Measurements from ENCODE around the gene CABLES1. TPM values are rescaled to one million over a fixed set of nuclear protein-coding genes. Genes with fewer than 3 reads are reported as not detected.

Gene CABLES1
- total RNA-seq, 1 donor from 2014 or later, result 18.3 TPM

DNA sequence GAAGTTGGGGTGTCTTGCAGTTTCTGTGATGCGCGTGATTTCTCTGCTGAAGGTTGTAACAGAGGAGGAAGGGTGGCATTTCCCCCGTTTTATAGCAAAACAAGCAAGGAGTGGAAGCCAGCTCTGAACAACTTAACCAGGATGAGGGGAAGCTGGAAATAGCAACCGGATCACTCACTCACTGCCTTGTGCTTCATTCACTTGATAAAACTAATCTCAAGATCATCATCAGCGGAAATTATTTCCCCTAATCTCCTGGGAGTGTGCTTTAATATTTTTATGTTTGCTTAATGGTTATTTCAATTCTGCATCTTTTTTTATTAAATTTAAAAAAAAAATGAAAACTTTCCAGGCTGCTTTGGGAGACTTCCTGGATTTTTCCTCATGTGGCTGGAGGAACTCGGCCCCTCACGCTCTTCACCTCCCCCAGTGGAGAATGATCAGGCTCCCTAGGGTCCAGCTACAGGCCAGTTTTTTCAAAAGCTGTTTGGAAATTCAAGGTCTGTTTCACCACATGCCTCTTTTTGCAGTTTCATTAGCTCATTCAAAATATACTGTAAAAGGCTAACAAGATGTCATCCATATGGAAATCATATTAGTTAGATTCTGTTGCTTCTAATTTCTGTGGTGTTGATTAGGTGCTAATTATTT lies 31.7 kb downstream of the CABLES1 start:
- DNase-seq (ENCODE audit: low spot score), result peak; percentile 59

DNA sequence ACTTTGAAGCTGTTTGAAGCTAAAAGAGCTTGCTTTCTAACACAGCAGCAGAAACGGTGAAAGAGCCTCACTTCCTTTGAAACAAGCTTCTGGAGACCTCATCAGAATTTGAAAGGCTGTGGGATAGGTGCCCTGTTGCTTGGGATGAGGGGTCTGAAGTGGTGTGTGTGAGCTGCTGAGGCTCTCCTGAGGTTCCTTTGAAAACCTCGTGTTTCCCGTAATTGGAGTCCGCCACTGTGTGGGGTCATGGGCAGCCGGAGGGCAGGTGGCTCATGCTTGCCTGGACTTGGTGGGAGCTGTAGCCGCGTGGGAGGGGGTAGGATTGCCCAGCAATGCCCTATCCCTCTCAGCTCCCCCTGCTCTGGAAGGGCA lies 34.4 kb downstream of the CABLES1 start:
- no peak for DNase-seq (ENCODE audit: low spot score)

DNA sequence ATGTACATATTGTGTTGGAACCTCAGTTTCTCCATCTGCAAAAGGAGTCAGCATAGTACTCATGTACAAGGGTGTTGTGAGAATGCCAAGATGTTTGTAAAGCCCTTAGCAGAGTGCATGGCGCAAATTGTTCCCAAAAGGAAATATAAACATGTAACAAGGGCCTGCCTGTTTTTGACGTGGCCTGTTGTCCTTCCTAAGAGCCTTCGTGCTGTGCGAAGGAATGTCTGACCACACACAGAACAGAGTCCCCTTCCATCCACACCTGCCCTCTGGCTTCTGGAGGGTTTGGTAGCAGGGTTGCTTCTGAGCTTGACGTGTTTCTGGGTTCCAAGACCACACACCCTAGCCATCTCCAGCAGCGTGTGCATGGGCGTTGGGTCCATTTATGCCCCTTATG lies 34.9 kb downstream of the CABLES1 start:
- DNase-seq (ENCODE audit: low spot score), result no peak

DNA sequence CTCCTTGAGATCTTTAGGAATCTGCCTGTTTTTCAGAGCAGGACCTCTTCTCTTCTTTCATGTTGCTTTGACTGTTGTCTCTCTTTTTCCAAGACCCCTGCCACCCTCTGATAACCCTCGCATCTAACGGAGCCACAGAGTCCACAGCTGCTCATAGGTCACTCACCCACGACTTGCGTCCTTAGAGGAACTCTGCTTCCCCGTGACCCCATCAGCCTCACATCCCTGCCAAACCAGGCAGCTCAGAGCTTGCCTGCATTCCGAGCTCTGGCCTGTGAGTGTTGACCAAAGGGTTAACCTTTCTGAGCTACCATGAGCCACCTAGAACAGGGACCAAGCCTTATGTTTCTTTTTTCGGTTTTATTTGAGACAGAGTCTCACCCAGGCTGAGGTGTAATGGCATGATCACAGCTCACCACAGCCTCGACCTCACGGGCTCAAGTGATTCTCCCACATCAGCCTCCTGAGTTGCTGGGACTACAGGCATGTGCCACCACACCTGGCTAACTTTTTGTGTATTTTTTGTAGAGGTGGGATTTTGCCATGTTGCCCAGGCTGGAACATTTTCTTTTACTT lies 36.4 kb downstream of the CABLES1 start:
- DNase-seq (ENCODE audit: low spot score), result no peak

DNA sequence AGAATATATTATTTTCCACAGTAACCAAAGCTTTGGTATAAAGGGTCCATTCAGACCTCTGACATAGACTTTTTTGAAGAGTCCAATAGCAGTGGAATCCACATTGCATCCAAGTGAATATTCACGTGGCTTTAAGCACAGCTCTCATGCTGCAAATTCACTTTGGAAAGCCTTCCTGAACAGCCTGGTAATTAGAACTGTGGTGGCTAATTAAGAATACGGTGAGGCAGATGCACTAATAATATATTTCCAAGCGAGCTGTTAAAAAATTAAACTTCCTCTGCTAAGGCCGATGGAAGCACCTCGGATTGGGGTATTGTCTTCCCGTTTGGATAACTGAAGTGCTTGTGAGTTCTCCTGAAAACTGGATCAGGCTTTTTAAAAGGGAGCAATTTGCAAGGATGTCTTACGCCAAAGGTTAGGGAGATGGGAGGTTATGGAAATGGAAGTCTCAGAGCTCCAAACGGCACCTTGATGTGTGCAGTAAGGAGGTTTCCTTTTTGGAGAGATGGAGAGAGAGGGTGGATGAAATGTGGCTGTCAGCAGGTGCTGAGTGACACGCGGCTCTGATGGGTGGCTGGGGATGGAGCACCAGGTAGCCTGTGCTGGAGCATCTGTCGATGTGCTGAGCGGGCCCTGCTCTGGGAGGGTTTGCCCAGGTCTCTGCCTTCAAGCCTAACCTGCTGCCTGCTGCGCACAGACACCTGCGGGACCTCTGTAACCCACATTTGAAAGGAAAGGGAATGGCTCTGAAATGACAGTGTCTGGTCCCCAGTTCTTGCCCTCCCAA lies 37.5 kb downstream of the CABLES1 start:
- DNase-seq (ENCODE audit: low spot score), result no peak

DNA sequence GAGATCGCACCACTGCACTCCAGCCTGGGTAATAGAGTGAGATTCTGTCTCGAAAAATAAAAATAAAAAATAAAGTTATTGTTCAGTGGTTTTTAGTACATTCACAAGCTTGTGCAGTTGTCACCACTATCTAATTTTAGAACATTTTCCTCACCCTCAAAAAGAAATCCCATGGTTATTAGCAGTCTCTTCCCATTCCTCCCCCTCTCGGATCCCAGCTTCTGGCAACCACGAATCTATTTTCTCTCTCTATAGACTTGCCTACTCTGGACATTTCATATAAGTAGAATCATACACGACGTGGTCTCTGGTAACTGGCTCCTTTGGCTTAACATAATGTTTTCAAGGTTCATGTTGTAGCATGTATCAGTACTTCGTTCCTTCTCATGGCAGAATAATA lies 38.6 kb downstream of the CABLES1 start:
- no peak for DNase-seq (ENCODE audit: low spot score)

DNA sequence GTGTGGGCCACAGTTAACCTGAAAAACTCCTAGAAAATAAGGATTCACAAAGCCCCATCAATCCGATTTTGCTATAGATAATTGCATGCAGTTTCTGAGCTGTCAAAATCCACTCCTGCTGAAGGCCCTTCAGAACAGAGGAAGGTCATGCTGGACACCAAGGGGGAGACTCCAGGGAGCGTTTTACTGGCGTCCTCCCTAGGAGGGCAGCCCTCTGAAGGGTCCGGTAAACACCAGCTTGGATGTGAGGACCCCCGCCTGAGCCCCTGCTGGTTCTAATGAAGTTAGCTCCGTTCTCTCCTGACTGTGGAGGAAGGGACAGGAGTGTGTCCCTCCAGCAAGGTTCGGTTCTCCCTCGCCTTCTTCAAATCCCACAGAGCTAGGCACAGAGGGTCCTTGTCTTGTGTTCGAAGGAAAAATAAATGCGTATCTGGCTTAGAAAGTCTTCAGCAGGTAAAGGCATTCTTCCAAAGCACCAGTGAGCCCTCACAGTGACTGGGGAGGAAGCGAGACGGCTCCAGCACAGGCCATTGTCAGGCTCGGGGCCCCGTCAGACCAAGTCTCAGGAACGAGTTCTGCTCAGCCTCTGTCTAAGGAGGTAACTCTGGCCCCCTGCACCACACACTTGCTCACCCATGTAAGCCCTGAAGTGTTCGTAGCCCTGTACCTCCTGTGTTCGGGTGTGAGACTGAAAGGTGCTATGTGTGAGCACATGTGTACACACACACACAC lies 41.6 kb downstream of the CABLES1 start:
- DNase-seq (ENCODE audit: low spot score), result no peak

DNA sequence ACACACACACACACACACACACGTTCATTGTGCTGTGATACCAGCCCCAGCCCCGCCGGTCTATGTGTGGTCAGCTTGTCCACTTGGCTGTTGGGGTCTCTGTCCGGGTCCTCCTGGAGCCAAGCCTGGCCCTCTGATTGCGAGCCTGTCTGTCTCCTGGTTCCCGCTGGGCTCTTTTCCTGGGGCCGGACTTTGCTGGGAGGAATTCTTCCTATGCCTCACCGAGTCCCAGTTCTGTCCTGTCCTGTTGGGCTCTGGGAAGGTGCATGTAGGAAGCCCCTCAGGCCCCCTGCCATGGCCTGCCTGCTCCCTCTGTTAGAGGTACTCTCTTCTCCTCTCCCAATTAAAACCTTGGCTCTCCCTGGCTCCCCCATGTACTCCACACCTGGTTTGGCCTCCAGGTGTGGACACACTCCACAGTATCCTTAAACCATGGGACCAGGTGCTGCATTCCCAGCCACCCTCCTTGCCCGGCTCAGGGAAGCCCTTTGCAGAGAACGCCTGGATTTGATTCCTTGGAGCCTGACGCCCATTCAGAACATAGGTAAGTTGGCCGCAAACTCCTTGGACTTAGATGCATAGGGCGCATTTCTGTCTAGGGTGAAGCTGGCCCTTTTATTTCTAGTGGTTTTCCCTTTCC lies 42.3 kb downstream of the CABLES1 start:
- no peak for DNase-seq (ENCODE audit: low spot score)

DNA sequence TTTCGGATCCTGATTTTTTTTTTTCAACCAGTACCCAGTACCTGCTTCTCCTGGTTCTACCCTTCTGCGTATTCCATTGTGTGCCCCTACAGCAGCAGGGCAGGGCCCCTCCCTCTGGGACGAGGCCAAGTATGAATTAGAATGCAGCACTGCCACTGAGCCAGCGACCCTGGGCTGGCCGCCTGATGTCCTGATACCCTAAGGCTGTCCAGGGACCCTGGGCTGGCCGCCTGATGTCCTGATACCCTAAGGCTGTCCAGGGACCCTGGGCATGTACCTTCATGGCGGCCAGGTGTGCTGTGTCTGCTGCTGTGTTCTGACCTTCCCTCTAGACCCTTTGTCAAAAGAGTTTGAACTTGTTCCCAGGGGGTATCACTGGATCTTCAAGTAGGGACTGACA lies 42.9 kb downstream of the CABLES1 start:
- no peak for DNase-seq (ENCODE audit: low spot score)

DNA sequence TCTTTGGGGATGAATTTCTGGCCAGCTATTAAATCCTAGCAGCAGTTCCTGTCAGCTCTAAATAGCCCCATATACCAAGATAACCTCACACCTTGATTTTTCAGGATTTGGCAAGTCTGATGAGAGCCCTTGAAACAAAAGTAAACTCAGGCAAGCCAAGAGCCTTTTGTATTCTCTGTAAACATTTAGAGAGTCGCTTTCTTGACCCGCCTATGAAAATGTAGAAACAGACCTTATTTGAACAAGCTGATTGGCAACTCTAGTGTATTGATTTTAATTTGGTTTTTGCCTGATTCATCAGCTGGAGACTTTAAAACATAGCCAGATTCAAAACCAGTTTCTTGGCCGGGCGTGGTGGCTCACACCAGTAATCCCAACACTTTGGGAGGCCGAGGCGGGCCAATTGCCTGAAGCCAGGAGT lies 43.4 kb downstream of the CABLES1 start:
- no peak for DNase-seq (ENCODE audit: low spot score)

DNA sequence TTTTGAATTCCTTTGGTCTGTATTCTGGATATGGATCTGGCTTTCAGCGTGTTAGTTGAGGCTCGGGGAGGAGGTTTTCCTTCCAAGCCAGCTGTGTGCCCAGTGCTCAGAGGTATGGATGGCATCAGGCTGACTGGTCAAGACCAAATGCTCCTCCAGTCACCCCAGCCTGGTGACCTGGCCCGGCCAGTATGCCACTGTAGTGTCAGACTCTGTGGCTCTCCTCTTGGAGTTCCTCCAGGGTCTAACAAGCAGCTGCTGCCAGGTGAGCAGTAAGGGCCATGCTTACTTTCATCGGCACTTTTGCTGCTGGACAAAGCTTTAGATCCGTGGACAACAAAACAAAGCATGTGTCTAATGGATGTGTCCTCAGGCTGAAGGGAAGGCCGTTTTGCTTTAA lies 44.1 kb downstream of the CABLES1 start:
- no peak for DNase-seq (ENCODE audit: low spot score)

DNA sequence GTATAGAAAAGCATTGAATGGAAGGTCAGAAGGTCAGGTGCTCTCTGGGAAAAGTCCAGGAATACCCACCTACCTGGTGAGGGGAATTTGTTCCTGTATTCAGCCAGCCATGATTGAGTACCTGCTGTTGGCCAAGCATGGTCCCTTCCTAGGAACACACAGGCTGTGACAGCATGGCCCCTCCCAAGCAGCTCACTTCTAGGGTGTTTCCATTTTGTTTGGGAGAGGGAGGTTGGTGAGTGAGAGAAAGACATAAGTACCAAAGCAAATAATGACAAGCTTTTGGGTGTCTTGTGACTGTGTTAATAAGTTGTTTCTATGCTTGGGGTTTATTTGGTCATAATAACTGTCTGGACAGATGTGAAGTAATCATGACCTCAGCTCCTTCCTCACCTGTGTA lies 46.3 kb downstream of the CABLES1 start:
- DNase-seq (ENCODE audit: low spot score), result no peak

DNA sequence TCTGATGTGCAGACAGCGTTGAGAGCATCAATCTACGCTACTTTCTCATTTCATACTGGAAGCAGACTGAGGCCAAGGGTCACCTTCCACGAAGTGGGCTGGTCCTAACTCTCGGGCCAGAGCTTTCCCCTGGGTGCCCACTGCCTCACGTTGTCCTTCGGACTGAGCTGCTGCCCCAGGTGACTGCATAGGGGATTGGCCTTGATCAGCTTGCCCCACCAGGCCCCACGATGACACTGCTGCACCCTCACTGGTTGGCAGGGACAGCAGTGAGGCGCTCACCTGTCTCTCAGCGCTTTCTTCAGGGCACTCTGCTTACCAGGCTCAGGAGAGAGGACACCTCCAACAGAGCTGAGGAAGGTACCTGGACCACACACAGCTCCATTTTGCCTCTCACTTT lies 47.3 kb downstream of the CABLES1 start:
- DNase-seq (ENCODE audit: low spot score), result no peak

DNA sequence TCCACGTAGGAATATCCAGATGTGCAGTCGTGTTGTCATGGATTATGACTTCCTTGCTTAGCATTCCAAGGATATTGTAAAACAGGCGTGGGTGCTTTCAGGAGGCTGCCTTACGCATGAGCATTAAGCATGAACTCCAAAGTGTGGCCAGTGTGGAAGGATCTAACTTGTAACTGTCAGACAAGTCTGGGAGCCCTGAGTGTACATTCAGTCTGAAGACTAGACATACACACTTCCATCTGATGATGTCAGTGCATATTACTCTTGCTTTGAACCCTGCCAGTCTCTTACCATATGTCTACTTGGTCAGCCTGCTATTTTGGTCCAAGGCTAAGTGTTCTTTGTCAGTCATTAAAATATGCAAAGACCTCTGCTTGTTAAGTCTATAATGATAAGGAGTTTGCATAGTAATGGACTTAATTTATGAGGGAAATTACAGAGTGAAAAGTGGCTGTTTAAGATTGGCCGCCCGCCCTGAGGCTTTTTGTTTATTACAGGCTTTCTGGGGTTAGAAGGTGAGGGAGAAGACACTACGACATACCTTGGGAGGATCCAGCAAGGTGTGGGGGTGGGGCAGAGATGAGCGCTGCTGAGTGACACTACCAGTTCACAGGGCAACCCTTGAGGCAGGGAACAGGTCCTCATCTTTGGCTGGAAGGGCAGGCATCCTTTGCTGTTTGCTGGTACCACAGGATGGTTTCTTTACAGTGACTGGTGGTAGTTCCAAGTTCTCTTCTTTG lies 48.3 kb downstream of the CABLES1 start:
- peak; percentile 65 for DNase-seq (ENCODE audit: low spot score)

DNA sequence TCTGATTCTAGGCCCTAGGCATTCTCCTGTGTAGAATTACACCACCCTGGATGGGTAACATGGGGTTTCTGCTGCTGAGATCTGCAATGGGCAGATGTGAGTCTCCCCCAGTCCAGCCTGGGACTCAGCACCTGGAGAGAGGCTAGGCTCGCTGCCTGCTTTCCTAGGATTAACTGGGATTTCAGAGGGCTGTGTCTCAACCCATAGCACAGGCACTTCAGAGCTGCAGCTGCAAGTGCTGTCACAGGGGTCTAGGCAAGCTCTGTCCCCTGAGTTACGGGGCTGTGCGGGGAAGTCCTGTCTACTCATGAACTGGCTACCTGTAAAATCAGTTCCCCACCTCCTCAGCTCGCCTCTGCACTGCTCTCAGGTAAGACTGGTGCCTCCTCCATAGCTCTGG lies 51.5 kb downstream of the CABLES1 start:
- no peak for DNase-seq (ENCODE audit: low spot score)

DNA sequence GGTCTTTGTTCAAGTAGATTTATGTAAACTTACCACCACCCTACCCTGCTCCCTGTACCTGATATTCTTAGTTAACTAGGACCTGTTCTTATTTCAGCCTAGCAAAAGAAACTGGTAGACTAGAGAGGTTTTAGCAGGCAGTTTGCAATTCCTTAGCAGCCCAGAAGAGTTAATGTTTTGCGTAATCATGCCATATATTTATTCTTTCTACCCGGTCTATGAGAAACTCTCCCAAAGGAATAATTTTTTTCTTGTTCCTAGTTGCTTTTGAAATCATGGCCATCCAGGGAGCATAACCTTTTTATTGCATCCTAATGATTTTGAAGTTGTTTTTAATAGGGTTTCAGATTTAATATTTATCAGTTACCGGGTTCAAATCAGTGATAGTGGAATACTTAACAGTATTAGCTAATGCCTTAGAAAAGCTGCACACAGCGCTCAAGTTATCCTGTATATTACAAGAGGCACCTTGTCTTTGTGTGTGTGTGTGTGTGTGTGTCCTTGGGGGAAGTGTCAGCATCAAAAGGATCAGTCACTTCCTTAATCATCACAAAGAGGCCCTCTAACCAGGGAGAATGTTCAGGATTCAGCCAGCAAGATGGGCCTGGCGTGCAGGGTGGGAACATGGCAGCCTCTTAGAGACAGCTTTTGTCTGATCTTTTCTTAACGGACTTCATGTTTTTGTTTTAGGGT lies 52.9 kb downstream of the CABLES1 start:
- DNase-seq (ENCODE audit: low spot score), result no peak

DNA sequence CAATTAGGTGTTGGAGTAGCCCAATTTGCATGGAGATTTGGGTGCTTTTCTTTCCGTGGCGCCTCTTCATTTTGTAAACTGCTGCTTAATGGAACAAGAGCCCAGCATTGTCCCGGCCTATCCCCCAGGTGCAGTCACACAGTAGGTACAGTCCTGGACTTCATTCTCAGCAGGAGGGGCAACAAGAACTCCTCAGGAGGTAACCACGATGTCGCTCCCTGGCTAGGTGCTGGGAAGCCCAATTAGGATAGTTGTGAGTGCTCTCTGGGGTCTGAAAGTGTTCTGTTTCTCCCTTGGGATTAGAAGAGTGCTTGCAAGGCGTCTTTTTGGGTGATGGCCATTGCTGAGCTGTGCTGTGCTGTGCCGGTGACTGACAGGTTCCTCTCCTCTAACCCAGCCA lies 53.8 kb downstream of the CABLES1 start:
- DNase-seq (ENCODE audit: low spot score), result no peak

DNA sequence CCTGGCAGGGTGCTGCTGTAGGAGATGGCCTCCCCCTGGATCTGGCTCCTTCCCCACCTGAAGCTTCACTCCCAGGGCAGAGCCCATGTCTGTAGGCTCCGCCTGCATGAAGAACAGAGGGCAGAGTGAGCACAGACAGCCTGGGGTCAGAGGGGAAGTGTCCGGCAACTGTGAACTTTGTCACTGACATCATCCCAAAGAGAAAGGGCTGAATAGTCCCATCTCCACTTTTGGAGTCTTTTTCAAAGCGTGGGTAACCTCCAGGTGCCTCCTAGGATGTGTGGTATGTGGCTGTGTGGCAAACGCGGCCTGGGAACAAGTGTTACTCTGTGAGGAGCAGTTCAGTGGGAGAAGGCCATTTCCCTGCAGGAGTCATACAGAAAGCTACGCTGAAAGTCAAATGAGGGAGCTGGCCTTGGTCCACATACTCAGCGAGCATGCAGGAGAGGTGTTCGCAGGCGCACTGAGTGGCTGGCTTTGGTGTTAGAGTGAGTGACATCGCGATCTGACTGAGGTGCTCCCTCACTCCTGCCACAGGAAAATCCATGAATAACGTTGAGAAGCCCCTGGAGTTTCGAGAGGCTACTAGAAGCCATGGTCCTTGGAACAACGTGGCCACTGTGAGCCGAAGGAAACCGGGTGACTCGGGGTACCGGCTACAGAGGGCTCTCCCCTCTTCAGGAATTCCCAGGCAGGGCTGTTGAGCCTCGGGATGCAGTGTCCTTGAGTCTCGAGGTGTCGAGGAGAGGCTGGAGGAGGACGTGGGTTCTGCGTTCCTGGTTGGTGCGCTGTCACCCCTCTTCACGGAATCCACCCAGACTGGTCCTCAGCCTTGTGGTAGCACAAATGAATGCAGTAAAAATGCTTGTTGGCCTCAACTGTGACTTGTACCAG lies 54.7 kb downstream of the CABLES1 start:
- DNase-seq (ENCODE audit: low spot score), result no peak

DNA sequence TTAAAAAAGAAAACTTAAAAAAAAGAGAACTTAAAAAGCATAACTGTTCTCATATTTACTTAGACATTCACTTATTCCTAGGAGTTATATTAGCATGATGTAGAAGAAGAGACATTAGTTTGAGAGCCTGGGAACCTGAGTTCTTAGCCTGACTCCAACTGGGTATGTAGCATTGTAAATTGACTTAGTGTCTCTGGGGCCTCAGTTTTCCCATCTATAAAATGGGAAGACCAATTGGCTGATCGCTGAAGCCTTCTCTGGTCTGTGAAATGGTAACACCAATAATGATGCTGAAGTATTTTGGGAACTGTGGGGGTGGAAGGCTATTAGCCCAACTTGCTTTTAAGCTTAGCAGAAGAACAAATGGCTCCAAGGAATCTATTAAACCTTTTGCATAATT lies 55.9 kb downstream of the CABLES1 start:
- DNase-seq (ENCODE audit: low spot score), result no peak

DNA sequence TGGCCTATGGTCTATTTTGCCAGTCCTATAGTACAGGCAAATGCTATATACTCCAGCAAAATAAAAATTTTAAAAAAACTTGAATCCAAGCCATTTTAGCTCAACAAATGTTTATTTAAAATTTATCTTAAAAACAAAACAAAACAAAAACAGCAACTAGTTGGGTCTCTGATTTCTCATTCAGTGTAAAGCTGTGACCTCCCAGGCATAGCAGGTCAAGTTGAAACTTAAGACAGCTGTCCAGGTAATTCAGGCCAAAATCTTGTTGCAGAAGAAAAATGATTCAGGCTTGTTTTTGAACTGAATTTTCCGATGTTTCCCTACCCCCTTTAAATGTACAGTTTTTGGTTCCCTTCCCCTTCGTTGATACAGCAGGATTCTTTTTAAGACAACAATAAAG lies 58.5 kb downstream of the CABLES1 start:
- DNase-seq (ENCODE audit: low spot score), result no peak

Measured in umbilical cord (tissue), 2 donors.